ENCODE results near the gene HES4.

Gene HES4

GRCh38 chr1:999725-1000356, at the start of gene HES4:
HES4 (minus strand) TSS chr1:1000097; CDS start chr1:999973, 124 bp downstream.
- no peaks in the 10 kb centered on the region for H3K9me3 Mint-ChIP-seq
- peaks cover 12% of the 10 kb centered on the region for H3K4me1 Mint-ChIP-seq
- peak within 1 kb of the TSS; percentile 86 for H3K4me3 Mint-ChIP-seq
- peaks cover 1% of the 10 kb centered on the region for H3K36me3 Mint-ChIP-seq
- peaks cover 11% of the 10 kb centered on the region for H3K27me3 Mint-ChIP-seq
- peak within 1 kb of the TSS; percentile 92 for H3K27ac Mint-ChIP-seq

- Mint-ChIP-seq H3K4me3 (no peak overlapping the region), H3K36me3 (no peaks in the 10 kb centered on the region), H3K27me3 (no peaks in the 10 kb centered on the region), H3K27ac (no peak overlapping the region), H3K9me3 (no peaks in the 10 kb centered on the region), H3K4me1 (no peaks in the 10 kb centered on the region)
These were observed 48.9 kb upstream of the HES4 start for GRCh38 chr1:1048765-1049164.

GRCh38 chr1:1047963-1048362, 48.1 kb upstream of the HES4 start:
- Mint-ChIP-seq H3K9me3 (no peaks in the 10 kb centered on the region), H3K27me3 (no peaks in the 10 kb centered on the region), H3K36me3 (no peaks in the 10 kb centered on the region), H3K4me3 (no peak overlapping the region), H3K4me1 (no peaks in the 10 kb centered on the region), H3K27ac (no peak overlapping the region)

- H3K4me3 Mint-ChIP-seq: no peak overlapping the region
- no peaks in the 10 kb centered on the region for H3K4me1 Mint-ChIP-seq
- H3K27ac Mint-ChIP-seq: no peak overlapping the region
- no peaks in the 10 kb centered on the region for H3K9me3 Mint-ChIP-seq
- no peaks in the 10 kb centered on the region for H3K27me3 Mint-ChIP-seq
- no peaks in the 10 kb centered on the region for H3K36me3 Mint-ChIP-seq
These were observed 47.5 kb upstream of the HES4 start for GRCh38 chr1:1047407-1047806.

GRCh38 chr1:1046767-1047166, 46.9 kb upstream of the HES4 start:
- H3K36me3 Mint-ChIP-seq: no peaks in the 10 kb centered on the region
- H3K4me1 Mint-ChIP-seq: no peaks in the 10 kb centered on the region
- no peaks in the 10 kb centered on the region for H3K9me3 Mint-ChIP-seq
- no peaks in the 10 kb centered on the region for H3K27me3 Mint-ChIP-seq
- H3K27ac Mint-ChIP-seq: no peak overlapping the region
- no peak overlapping the region for H3K4me3 Mint-ChIP-seq

GRCh38 chr1:1046243-1046642, 46.3 kb upstream of the HES4 start:
- no peaks in the 10 kb centered on the region for H3K4me1 Mint-ChIP-seq
- H3K27ac Mint-ChIP-seq: no peak overlapping the region
- no peaks in the 10 kb centered on the region for H3K27me3 Mint-ChIP-seq
- H3K36me3 Mint-ChIP-seq: no peaks in the 10 kb centered on the region
- H3K4me3 Mint-ChIP-seq: no peak overlapping the region
- no peaks in the 10 kb centered on the region for H3K9me3 Mint-ChIP-seq

GRCh38 chr1:1045129-1045528, 45.2 kb upstream of the HES4 start:
- Mint-ChIP-seq H3K27me3 (no peaks in the 10 kb centered on the region), H3K9me3 (no peaks in the 10 kb centered on the region), H3K36me3 (no peaks in the 10 kb centered on the region), H3K4me3 (no peak overlapping the region), H3K4me1 (no peaks in the 10 kb centered on the region), H3K27ac (no peak overlapping the region)

- peaks cover 3% of the 10 kb centered on the region for H3K4me1 Mint-ChIP-seq
These were observed 44.7 kb upstream of the HES4 start for GRCh38 chr1:1044455-1045078.

GRCh38 chr1:1043921-1044320, 44.0 kb upstream of the HES4 start:
- H3K27ac Mint-ChIP-seq: no peak overlapping the region
- H3K9me3 Mint-ChIP-seq: no peaks in the 10 kb centered on the region
- no peaks in the 10 kb centered on the region for H3K36me3 Mint-ChIP-seq
- H3K4me1 Mint-ChIP-seq: peaks cover 10% of the 10 kb centered on the region
- no peaks in the 10 kb centered on the region for H3K27me3 Mint-ChIP-seq
- H3K4me3 Mint-ChIP-seq: no peak overlapping the region

More at GRCh38 chr1:1044455-1045078, 44.7 kb upstream of the HES4 start:
- H3K27me3 Mint-ChIP-seq: no peaks in the 10 kb centered on the region
- H3K27ac Mint-ChIP-seq: no peak overlapping the region
- H3K4me3 Mint-ChIP-seq: no peak overlapping the region
- H3K9me3 Mint-ChIP-seq: no peaks in the 10 kb centered on the region
- H3K36me3 Mint-ChIP-seq: no peaks in the 10 kb centered on the region

GRCh38 chr1:1043411-1043810, 43.5 kb upstream of the HES4 start:
- Mint-ChIP-seq H3K4me3 (no peak overlapping the region), H3K27ac (peak overlapping the region; percentile 14), H3K9me3 (no peaks in the 10 kb centered on the region), H3K36me3 (no peaks in the 10 kb centered on the region), H3K27me3 (no peaks in the 10 kb centered on the region), H3K4me1 (peaks cover 15% of the 10 kb centered on the region)

GRCh38 chr1:1042835-1043234, 42.9 kb upstream of the HES4 start:
- Mint-ChIP-seq H3K4me1 (peaks cover 17% of the 10 kb centered on the region), H3K9me3 (no peaks in the 10 kb centered on the region), H3K27me3 (no peaks in the 10 kb centered on the region), H3K4me3 (no peak overlapping the region), H3K36me3 (no peaks in the 10 kb centered on the region), H3K27ac (peak overlapping the region; percentile 14)

- peaks cover 17% of the 10 kb centered on the region for H3K4me1 Mint-ChIP-seq
- no peak overlapping the region for H3K27ac Mint-ChIP-seq
- H3K9me3 Mint-ChIP-seq: no peaks in the 10 kb centered on the region
- no peak overlapping the region for H3K4me3 Mint-ChIP-seq
- no peaks in the 10 kb centered on the region for H3K36me3 Mint-ChIP-seq
- no peaks in the 10 kb centered on the region for H3K27me3 Mint-ChIP-seq
These were observed 42.0 kb upstream of the HES4 start for GRCh38 chr1:1041873-1042272.

GRCh38 chr1:1041092-1041523, 41.2 kb upstream of the HES4 start:
- H3K36me3 Mint-ChIP-seq: no peaks in the 10 kb centered on the region
- H3K4me1 Mint-ChIP-seq: peaks cover 17% of the 10 kb centered on the region
- H3K4me3 Mint-ChIP-seq: no peak overlapping the region
- no peak overlapping the region for H3K27ac Mint-ChIP-seq
- H3K9me3 Mint-ChIP-seq: no peaks in the 10 kb centered on the region
- H3K27me3 Mint-ChIP-seq: no peaks in the 10 kb centered on the region

- no peaks in the 10 kb centered on the region for H3K9me3 Mint-ChIP-seq
- H3K27ac Mint-ChIP-seq: no peak overlapping the region
- H3K27me3 Mint-ChIP-seq: no peaks in the 10 kb centered on the region
- H3K36me3 Mint-ChIP-seq: no peaks in the 10 kb centered on the region
- peak overlapping the region; percentile 62 for H3K4me3 Mint-ChIP-seq
- peaks cover 17% of the 10 kb centered on the region for H3K4me1 Mint-ChIP-seq
These were observed 40.4 kb upstream of the HES4 start for GRCh38 chr1:1040004-1040991.

- Mint-ChIP-seq H3K9me3 (no peaks in the 10 kb centered on the region), H3K36me3 (no peaks in the 10 kb centered on the region), H3K27ac (no peak overlapping the region), H3K27me3 (no peaks in the 10 kb centered on the region), H3K4me1 (peaks cover 17% of the 10 kb centered on the region), H3K4me3 (peak overlapping the region; percentile 62)
These were observed 39.4 kb upstream of the HES4 start for GRCh38 chr1:1039145-1039910.
